Measurements from ENCODE around the gene LYST.
"Not testable (repeated sequence)": the region's sequence is repeated elsewhere in the genome, so short reads cannot be mapped to it uniquely, and the experiment has no call there.

Gene LYST

GRCh38 chr1:235628316-235629005 lies 238.2 kb downstream of the LYST start:
- no peak for DNase-seq

DNA sequence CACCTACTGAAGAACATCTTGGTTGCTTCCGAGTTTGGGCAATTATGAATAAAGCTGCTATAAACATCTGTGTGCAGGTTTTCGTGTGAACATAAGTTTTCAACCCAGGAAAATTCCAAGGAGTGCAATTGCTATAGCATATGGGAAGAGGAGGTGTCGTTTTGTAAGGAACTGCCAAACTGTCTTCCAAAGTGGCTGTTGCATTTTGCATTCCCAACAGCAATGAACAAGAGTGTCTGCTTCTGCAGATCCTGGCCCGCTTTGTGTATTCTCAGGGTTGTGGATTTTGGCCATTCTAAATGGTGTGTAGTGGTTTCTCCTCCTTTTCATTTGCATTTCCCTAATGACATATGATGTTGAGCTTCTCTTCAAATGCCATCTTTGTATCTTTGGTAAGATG lies 240.9 kb downstream of the LYST start:
- DNase-seq: no peak

- no peak for DNase-seq
These were observed 241.4 kb downstream of the LYST start for GRCh38 chr1:235625340-235625739.

DNA sequence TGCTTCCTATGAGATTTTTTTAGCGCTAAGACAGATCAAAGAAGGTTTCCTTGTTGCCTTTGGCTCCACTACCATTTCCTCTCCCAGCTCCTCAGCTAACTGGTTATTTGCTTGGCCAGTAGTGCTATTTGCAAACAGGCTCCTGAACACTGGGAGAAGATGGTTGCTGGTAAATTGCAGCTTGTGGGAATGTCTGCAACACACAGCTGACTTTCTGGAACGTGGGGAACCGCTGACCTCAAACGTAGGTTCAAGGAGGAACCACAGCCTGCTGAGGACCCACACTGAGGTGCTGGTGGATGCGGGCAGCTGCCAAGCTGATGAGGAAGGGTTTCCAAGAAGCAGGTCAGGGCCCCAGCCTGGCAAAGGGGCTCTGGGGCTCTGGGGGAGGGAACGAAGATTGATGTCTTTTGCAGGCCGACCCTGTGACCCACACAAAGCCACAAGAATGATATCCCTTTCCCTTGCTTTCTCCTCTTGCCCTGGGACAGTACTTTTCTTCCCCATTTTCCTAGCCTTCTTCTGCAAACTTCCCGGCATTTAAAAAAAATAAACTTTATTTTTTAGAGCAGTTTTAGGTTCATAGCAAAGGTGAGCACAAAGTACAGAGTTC lies 241.9 kb downstream of the LYST start:
- peak; percentile 38 for DNase-seq

- DNase-seq: no peak
These were observed 243.5 kb downstream of the LYST start for GRCh38 chr1:235622936-235623779.

DNA sequence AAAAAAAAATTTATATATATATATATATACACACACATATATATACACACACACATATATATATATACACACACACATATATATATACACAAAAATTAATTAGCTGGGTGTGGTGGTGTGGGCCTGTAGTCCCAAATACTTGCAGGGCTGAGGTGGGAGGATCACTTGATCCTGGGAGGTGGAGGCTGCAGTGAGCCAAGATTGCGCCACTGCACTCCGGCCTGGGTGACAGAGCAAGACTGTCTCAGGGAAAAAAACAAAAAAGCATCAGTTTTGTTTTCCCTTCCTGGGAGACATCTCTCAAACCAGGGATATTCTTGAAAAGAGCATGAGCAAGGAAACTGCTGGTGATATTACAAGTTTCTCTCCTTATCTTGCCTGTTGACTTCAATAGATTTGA lies 247.6 kb downstream of the LYST start:
- not testable (repeated sequence) for DNase-seq

- peak; percentile 78 for DNase-seq
These were observed 248.9 kb downstream of the LYST start for GRCh38 chr1:235617808-235618207.

DNA sequence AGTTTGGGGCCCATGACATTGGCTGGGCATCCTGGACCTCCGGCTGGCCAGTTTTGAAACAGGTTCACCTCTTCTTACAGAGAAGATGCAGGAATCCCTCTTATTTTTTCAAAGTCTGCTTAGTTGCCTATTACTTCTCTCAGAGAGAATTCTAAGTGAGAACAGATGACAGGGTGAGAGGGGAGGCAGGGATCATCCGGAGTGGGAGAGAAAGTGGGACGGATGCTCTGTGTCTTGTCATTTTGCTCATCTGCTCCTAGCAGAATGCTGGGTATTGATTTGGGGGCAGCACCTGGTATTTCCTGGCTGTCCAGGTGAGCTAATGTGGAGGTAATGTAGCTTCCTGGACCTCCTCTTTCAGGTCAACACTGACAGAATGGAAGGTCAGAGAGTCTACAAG lies 249.6 kb downstream of the LYST start:
- no peak for DNase-seq

DNA sequence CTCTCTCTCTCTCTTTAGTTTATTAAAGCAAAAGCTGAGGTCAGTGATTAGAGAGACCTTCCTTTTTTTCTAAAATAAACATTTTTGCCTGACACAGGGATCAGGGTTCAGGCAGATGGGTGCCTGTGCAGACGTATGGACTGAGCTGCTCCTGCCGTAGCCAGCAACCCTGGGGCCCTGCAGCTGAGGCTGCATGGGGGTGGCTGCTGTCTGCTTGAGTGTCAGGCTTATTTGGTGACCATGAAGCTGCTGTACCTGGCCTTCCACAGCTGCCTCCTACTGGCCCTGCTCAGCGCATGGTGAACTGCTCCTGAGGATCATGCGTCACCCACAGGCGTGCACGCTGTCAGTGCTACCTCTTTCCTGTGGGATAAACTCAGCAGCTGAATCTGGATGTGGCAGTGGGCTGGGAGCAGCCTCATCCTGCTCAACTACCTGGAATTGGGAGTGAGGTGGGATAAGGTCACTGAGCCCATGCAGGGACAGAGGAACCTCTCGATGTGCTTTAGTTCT lies 252.2 kb downstream of the LYST start:
- no peak for DNase-seq

- DNase-seq: no peak
These were observed 253.1 kb downstream of the LYST start for GRCh38 chr1:235613602-235614001.

DNA sequence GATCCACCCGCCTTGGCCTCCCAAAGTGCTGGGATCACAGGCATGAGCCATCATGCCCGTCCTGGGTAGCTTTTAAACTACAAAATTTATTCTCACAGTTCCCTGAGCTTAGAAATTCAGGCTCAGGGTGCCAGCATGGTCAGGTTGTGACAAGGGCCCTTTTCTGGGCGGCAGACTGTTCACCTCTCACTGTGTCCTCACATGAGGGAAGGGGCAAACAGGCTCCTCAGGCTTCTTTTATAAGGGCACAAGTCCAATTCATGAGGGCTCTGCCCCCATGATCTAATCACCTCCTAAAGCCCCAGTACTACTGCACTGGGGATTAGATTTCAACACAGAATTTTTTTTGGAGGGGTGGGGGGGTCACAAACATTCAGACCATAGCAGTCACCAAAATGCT lies 253.9 kb downstream of the LYST start:
- DNase-seq: no peak
